Naive thymus-derived CD8-positive, alpha-beta T cell (primary cell): Measurements from ENCODE around the gene AMPH. TPM values are rescaled to one million over a fixed set of nuclear protein-coding genes. Genes with fewer than 3 reads are reported as not detected.

ENCODE experiments used
- ATAC-seq, 2 donors: fragments of 150-1000 bp; cut with Tn5 transposase in 1 of 2; sonication (Bioruptor Pico), chemical (Tn5 transposase) in 1 of 2; 1 replicate in 1 of 2; 2 replicates in 1 of 2; pipeline ENCODE4 v1.10.0; 2021; ENCODE audit warnings: mild to moderate bottlenecking in 2 of 2, moderate library complexity in 2 of 2
- POLR2A ChIA-PET: fragments of 350-600 bp; sonication (Branson Sonifier 250); formaldehyde crosslinking; loops from one replicate; lab custom pipeline; 2021; ENCODE audit warnings: antibody characterized with exemption; lab: Charles Lee
- DNase-seq, 10 donors: peaks; one replicate each; pipeline versions ENCODE4 v3.0.0 to v3.0.0-alpha.2; 2020 to 2022
- H3K27ac Mint-ChIP-seq, 10 donors: one replicate each; pipeline ENCODE4 v1.8.0; 2020 to 2022; ENCODE audit warnings: mild to moderate bottlenecking in 10 of 10, mixed read lengths in 10 of 10, moderate library complexity in 4 of 10, inconsistent platforms in 1 of 10
- H3K27me3 Mint-ChIP-seq, 5 donors: one replicate each; pipeline ENCODE4 v1.8.0; 2021 to 2022; ENCODE audit warnings: mixed read lengths in 5 of 5
- H3K36me3 Mint-ChIP-seq, 3 donors: one replicate each; pipeline ENCODE4 v1.8.0; 2020 to 2022; ENCODE audit warnings: mixed read lengths in 3 of 3, mild to moderate bottlenecking in 2 of 3, inconsistent platforms in 1 of 3
- H3K4me1 Mint-ChIP-seq, 4 donors: one replicate each; pipeline ENCODE4 v1.8.0; 2021 to 2022; ENCODE audit warnings: mixed read lengths in 4 of 4
- H3K4me3 Mint-ChIP-seq, 10 donors: one replicate each; pipeline ENCODE4 v1.8.0; 2020 to 2022; ENCODE audit warnings: mild to moderate bottlenecking in 10 of 10, mixed read lengths in 10 of 10, moderate library complexity in 6 of 10, inconsistent platforms in 1 of 10
- H3K9me3 Mint-ChIP-seq, 9 donors: one replicate each; pipeline ENCODE4 v1.8.0; 2020 to 2022; ENCODE audit warnings: mixed read lengths in 9 of 9, mild to moderate bottlenecking in 3 of 9, inconsistent platforms in 1 of 9, moderate library complexity in 1 of 9
- polyA plus RNA-seq, 3 donors: library from polyadenylated mRNA; unstranded; fragments of 300-500 nt; fragmentation: Illumina TruSeq; gene quantifications; one replicate each; pipeline ENCODE4 v1.2.3, GENCODE V29; 2021
- total RNA-seq, 8 experiments: library from RNA in 2 of 8; stranded (reverse) in 2 of 8; gene quantifications; one replicate each; pipeline ENCODE4 v1.2.3 and lab custom pipeline; 2021 to 2026

Gene AMPH
- total and polyA plus RNA-seq, 5 experiments from 2014 or later = 0.07 to 0.08 TPM; not detected in 3

DNA sequence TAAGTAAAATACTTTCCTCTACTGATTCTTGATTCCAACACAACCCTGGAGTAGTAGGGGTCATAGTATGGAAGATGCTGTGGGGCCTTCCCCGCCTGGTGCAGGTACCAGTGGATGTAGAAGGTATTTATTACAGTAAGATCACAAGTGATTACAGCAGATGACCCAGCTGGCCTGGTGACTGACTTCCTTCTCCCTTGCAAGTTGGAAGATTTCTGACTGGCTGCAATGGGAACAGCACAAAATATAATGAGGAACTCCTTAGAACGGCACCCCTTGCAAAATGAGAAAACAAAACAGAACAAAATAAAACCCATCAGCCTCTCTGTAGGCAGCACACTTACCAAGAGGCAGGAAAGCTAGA, 296.1 kb downstream of the AMPH start:
- Mint-ChIP-seq H3K27me3 (no peaks in the 10 kb centered on the region), H3K36me3 (no peaks in the 10 kb centered on the region), H3K27ac (peak overlapping the region in 9 of 10 donors; percentile 43 to 93 (median 90)), H3K4me1 (peaks cover 11 to 65% (median 49%) of the 10 kb centered on the region in 4 donors), H3K4me3 (peak overlapping the region; percentile 33 to 91 (median 76)), H3K9me3 (no peaks in the 10 kb centered on the region)
- no peak for ATAC-seq
- POLR2A ChIA-PET = interaction anchor here (1.1 to 2.5 kb wide), 2 partner anchors 15 to 119 kb away, joined by 7 to 10 read pairs; no protein-coding TSS in a partner anchor
- no peak for DNase-seq

DNA sequence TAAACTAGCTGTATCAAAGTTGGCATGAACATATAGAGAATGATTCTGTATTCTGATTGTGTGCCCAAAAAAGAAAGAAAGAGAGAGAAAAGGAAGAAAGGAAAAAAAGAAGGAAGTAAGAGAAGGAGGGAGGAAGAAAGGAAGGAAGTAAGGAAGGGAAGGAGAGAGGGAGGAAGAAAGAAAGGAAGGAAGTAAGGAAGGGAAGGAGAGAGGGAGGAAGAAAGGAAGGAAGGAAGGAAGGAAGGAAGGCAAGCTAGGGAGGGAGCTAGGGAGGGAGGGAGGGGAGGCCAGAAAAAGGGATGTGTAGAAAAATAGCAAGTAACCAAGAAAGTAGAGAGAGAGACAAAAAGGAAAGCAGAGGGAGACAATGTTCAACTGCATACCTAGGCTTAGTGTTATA, 297.0 kb downstream of the AMPH start:
- DNase-seq (no peak), ATAC-seq (no peak)
- H3K36me3 Mint-ChIP-seq = no peaks in the 10 kb centered on the region
- POLR2A ChIA-PET = interaction anchor here (1.0 to 2.5 kb wide), 2 partner anchors 14 to 16 kb away, joined by 3 to 10 read pairs; no protein-coding TSS in a partner anchor
- peaks cover 12 to 67% (median 52%) of the 10 kb centered on the region in 4 donors for H3K4me1 Mint-ChIP-seq
- H3K4me3 Mint-ChIP-seq = peak overlapping the region in 8 of 10 donors; percentile 7 to 91 (median 68)
- H3K9me3 Mint-ChIP-seq = no peaks in the 10 kb centered on the region
- H3K27me3 Mint-ChIP-seq = no peaks in the 10 kb centered on the region
- H3K27ac Mint-ChIP-seq = peak overlapping the region in 8 of 10 donors; percentile 32 to 93 (median 76)
